T47D (cell line): ENCODE measurements around the gene SLC22A4.

Experiments
- DNase-seq, 2 experiments: peaks; one replicate each; pipeline versions ENCODE4 v3.0.0 to v3.0.0-alpha.2; 2011 to 2012; ENCODE audit warnings: low read depth in 1 of 2, low spot score in 1 of 2
- JUND ChIP-seq: IDR thresholded peaks from 2 replicates; pipeline ENCODE4 v1.6.1; 2012; ENCODE audit warnings: low read depth
- in situ Hi-C: cut with HindIII; loops from 2 replicates; pipeline ENCODE4 v1.10.0; 2016; ENCODE audit warnings: low sequenced_read_pairs, low pct_unique_long_range_greater_than_20kb

SLC22A4 gene

GRCh38 chr5:132355140-132355765 lies 61.1 kb downstream of the SLC22A4 start:
- DNase-seq = no peak
- no peak for TF ChIP-seq JUND
- in situ Hi-C loops = no loop called here

GRCh38 chr5:132358775-132359174 lies 64.6 kb downstream of the SLC22A4 start:
- TF ChIP-seq JUND = no peak
- in situ Hi-C loops = no loop called here
- no peak for DNase-seq

GRCh38 chr5:132362086-132362485 lies 67.9 kb downstream of the SLC22A4 start:
- no peak for TF ChIP-seq JUND
- no peak for DNase-seq
- in situ Hi-C loops = no loop called here

GRCh38 chr5:132363431-132364112 lies 69.4 kb downstream of the SLC22A4 start:
- TF ChIP-seq JUND = no peak
- in situ Hi-C loops = no loop called here
- no peak for DNase-seq

- in situ Hi-C loops = no loop called here
- no peak for TF ChIP-seq JUND
- no peak for DNase-seq
Observed at GRCh38 chr5:132364319-132364718, 70.1 kb downstream of the SLC22A4 start.

GRCh38 chr5:132365213-132365612 lies 71.0 kb downstream of the SLC22A4 start:
- in situ Hi-C loops = no loop called here
- TF ChIP-seq JUND = no peak
- DNase-seq = no peak

GRCh38 chr5:132368186-132368585 lies 74.0 kb downstream of the SLC22A4 start:
- in situ Hi-C loops = no loop called here
- DNase-seq = no peak
- TF ChIP-seq JUND = no peak

- in situ Hi-C loops = no loop called here
- no peak for DNase-seq
- TF ChIP-seq JUND = no peak
Observed at GRCh38 chr5:132369007-132369473, 74.8 kb downstream of the SLC22A4 start.

- peak; percentile 68 to 85 for DNase-seq
- in situ Hi-C loops = no loop called here
- no peak for TF ChIP-seq JUND
Observed at GRCh38 chr5:132369474-132370180, 75.4 kb downstream of the SLC22A4 start, which contains the start of gene SLC22A5. Gene SLC22A5, plus strand, starts transcription at chr5:132369710. Its CDS starts 263 bp downstream, at chr5:132369973.

- in situ Hi-C loops = no loop called here
- TF ChIP-seq JUND = no peak
- DNase-seq = no peak
Observed at GRCh38 chr5:132370181-132370970, 76.2 kb downstream of the SLC22A4 start.

GRCh38 chr5:132370971-132371602 lies 76.9 kb downstream of the SLC22A4 start:
- no peak for TF ChIP-seq JUND
- in situ Hi-C loops = no loop called here
- DNase-seq = peak in 1 of 2 experiments; percentile 89

GRCh38 chr5:132371603-132371994 lies 77.4 kb downstream of the SLC22A4 start:
- no peak for TF ChIP-seq JUND
- in situ Hi-C loops = no loop called here
- DNase-seq = no peak
